DND-41 (cell line): ENCODE data around the gene THYN1.

ENCODE experiments used
- EZH2 ChIP-seq: IDR thresholded peaks from 3 replicates; pipeline ENCODE4 v1.6.1; 2012; ENCODE audit warnings: borderline replicate concordance, low read depth, mild to moderate bottlenecking, moderate library complexity, low read length, inconsistent platforms; ENCODE audit not compliant: severe bottlenecking
- TF ChIP-seq, protein P1 (sequence below): IDR thresholded peaks from 2 replicates; pipeline ENCODE4 v1.5.1; 2012; ENCODE audit warnings: borderline replicate concordance, low read length, moderate library complexity, mild to moderate bottlenecking; ENCODE audit not compliant: poor library complexity, severe bottlenecking; ENCODE audit errors: extremely low read depth

DNA sequence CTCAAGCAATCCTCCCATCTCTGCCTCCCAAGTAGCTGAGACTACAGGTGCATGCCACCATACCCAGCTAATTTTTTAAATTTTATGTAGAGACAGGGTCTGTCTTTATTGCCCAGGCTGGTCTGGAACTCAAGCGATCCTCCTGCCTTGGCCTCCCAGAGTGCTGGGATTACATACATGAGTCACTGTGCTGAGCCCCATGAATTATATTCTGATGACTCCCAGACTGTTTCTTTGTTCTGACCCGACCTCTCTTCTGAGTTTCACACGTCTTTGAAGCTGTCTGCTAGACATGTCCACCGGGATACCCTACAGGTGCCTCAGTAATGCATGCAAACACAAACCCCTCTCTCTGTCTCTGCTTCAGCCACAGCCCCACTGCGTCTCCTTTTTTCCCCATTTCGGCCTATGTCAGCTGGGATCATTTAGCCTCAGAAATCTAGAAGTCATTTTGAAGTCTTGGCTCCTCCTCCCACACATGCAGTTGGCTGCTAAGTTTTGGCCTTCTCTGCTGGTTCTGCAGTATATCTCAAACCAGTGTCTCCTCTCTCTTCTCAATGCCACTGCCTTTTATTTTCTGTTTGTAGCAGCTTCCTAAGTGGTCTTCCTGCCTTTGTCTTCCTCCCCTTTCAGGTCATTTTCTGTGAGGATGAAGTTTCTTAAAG is 23.9 kb downstream of the THYN1 start:
- TF ChIP-seq, protein P1, sequence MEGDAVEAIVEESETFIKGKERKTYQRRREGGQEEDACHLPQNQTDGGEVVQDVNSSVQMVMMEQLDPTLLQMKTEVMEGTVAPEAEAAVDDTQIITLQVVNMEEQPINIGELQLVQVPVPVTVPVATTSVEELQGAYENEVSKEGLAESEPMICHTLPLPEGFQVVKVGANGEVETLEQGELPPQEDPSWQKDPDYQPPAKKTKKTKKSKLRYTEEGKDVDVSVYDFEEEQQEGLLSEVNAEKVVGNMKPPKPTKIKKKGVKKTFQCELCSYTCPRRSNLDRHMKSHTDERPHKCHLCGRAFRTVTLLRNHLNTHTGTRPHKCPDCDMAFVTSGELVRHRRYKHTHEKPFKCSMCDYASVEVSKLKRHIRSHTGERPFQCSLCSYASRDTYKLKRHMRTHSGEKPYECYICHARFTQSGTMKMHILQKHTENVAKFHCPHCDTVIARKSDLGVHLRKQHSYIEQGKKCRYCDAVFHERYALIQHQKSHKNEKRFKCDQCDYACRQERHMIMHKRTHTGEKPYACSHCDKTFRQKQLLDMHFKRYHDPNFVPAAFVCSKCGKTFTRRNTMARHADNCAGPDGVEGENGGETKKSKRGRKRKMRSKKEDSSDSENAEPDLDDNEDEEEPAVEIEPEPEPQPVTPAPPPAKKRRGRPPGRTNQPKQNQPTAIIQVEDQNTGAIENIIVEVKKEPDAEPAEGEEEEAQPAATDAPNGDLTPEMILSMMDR = no peak
- no peak for TF ChIP-seq EZH2
